HG03045 (cell line): ENCODE data around the gene MFSD12.
A peak's percentile ranks its signal among the peaks of the same experiment; 100 is the strongest.
"Not testable (repeated sequence)": the region's sequence is repeated elsewhere in the genome, so short reads cannot be mapped to it uniquely, and the experiment has no call there.

Experiments
- ATAC-seq: cut with Tn5 transposase; IDR thresholded peaks from one replicate; pipeline ENCODE4 v1.9.1; 2021; ENCODE audit warnings: mild to moderate bottlenecking, moderate library complexity; ENCODE audit not compliant: unreplicated experiment

MFSD12 gene

GRCh38 chr19:3511506-3512251 is 45.7 kb downstream of the MFSD12 start:
- ATAC-seq = no peak

- ATAC-seq = no peak
These were observed 46.7 kb downstream of the MFSD12 start for GRCh38 chr19:3510727-3511126.

- no peak for ATAC-seq
These were observed 47.8 kb downstream of the MFSD12 start for GRCh38 chr19:3509566-3509989.

GRCh38 chr19:3508771-3509535 is 48.4 kb downstream of the MFSD12 start:
- ATAC-seq = no peak

GRCh38 chr19:3508121-3508661 is 49.2 kb downstream of the MFSD12 start:
- not testable (repeated sequence) for ATAC-seq

GRCh38 chr19:3507371-3508120 is 49.8 kb downstream of the MFSD12 start:
- ATAC-seq = no peak

- peak; percentile 31 for ATAC-seq
These were observed 50.7 kb downstream of the MFSD12 start for GRCh38 chr19:3506384-3507340.

- peak; percentile 85 for ATAC-seq
These were observed 51.6 kb downstream of the MFSD12 start, which contains the start of gene FZR1 for GRCh38 chr19:3505598-3506383. Gene FZR1, plus strand, starts transcription at chr19:3506311. Its CDS starts 16,679 bp downstream, at chr19:3522990.

- no peak for ATAC-seq
These were observed 52.7 kb downstream of the MFSD12 start for GRCh38 chr19:3504735-3505134.

- ATAC-seq = no peak
These were observed 54.3 kb downstream of the MFSD12 start for GRCh38 chr19:3503036-3503572.

- no peak for ATAC-seq
These were observed 55.6 kb downstream of the MFSD12 start for GRCh38 chr19:3501780-3502179.

- ATAC-seq = peak; percentile 75
These were observed 56.8 kb downstream of the MFSD12 start, which contains the start of gene DOHH for GRCh38 chr19:3500429-3501101. Gene DOHH, minus strand, starts transcription at chr19:3500674. Its CDS starts 3,860 bp downstream, at chr19:3496814.

- ATAC-seq = no peak
These were observed 57.5 kb downstream of the MFSD12 start for GRCh38 chr19:3499738-3500428.

GRCh38 chr19:3497757-3498520 is 59.4 kb downstream of the MFSD12 start:
- ATAC-seq = no peak

- ATAC-seq = no peak
These were observed 60.8 kb downstream of the MFSD12 start for GRCh38 chr19:3496392-3497273.

GRCh38 chr19:3494559-3494958 is 62.8 kb downstream of the MFSD12 start:
- no peak for ATAC-seq
